Stimulated activated CD8-positive, alpha-beta memory T cell treated with anti-CD3 and anti-CD28 coated beads, Interleukin-7, amount 100 ng/mL, for 4 hours (primary cell): Measurements from ENCODE around the gene PCNT.

Experiments used
- DNase-seq, 2 donors: peaks; one replicate each; pipeline ENCODE4 v3.0.0-alpha.2; 2020; ENCODE audit warnings: low read depth in 2 of 2

PCNT gene

DNA sequence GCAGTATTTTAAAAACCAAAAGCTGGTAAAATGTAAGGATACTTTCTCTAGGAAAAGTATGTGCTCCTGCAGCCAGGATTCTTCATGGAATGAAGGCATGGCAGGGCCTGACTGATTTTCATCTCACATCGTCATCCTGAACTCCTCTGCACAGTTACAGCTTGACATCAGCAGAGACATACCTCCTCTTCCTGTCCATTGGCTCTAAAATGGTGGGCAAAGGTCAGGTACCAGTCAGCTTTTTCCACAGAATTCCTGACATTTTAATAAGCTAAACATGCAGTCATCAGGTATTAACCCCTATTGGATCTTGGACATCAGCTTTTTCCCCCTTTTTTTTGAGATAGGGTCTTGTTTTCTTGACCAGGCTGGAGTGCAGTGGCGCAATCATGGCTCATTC, 5.8 kb downstream of the PCNT start:
- no peak for DNase-seq

DNA sequence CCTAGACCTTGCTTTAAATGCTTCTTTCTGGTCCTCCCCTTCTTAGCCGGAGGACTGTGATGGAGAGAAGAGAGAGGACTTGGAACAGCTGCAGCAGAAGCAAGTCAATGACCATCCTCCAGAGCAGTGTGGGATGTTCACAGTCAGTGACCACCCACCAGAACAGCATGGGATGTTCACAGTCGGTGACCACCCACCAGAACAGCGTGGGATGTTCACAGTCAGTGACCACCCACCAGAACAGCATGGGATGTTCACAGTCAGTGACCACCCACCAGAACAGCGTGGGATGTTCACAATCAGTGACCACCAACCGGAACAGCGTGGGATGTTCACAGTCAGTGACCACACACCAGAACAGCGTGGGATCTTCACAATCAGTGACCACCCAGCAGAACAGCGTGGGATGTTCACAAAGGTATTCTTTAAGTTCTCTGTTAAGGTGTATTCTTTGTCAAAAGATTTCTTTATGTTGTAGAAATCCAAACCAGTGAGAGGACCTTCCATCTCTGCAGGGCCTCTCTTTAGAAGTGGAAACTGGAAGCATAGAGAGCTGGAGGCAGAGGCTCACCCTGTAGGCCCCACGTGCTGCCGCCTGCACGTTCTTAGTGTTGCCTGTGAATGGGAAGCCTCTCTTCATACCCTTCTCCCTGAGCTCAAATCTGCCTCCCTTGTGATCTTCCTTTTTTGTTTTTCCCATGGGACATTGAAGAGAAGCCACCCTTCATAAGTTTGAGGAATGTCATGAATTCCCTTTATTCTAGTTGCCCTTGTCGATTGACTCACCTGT, 10.6 kb downstream of the PCNT start:
- DNase-seq, result no peak

DNA sequence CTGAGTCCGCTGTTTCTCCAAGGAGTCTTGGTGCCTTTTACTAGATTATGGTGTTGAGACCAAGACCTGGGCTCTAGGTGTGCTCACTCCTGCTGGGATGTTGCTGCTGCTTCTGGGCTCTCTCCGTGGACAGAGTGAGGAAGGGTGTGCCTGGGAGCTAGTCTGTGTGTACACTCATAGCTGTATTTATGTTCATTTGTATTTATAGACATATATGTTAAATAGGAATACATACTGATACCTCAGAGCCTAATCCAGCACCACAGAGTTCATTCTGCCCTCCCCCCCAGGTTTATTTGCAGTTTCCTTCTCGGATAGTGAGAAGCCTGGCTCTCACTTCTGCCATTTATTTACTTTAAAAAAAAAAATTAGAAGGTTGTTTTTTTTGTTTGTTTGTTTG, 12.6 kb downstream of the PCNT start:
- no peak for DNase-seq

DNA sequence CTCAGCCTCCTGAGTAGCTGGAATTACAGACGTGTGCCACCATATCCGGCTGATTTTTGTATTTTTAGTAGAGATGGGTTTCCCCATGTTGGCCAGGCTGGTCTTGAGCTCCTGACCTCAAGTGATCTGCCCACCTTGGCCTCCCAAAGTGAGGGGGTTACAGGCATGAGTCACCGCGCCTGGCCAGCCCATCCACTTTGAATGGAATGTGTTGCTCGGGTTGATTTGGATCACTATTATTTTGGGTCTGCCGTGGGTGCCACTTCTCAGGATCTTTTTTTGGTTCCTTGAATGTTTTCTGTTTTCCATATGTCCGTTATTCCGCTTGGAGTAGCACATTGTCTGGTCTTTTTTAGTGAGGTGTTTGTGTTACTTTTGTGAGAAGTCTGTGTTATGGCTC, 17.0 kb downstream of the PCNT start:
- DNase-seq, result no peak

DNA sequence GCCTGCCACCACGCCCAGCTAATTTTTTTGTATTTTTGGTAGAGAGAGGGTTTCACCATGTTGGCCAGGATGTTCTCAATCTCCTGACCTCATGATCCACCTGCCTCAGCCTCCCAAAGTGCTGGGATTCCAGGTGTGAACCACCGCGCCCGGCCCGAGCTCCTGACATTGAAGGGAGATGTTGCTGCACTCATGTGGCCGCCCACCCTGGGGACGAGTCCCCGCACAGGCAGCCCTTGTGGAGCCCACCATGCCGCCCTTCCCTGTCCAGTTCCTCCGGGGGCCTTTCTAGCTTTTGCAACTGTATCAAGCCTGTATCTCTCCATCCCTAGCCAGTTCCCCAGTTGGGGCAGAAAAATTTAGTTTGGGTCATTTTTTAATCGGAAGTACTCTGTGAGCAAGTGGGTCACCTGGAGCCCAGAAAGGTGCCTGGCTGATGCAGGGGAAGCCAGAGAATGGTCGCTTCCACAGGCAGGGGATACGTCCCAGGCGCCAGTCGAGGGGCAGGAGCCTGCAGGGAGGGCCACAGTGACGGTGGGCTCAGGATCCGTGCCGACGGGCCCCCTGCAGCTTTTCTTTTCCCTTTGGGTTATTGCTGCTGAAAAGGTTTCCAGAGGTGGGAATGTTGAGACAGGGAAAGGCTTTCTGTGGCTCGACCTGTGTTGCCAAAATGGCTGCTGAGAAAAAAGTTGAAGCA, 20.4 kb downstream of the PCNT start:
- DNase-seq, result no peak

DNA sequence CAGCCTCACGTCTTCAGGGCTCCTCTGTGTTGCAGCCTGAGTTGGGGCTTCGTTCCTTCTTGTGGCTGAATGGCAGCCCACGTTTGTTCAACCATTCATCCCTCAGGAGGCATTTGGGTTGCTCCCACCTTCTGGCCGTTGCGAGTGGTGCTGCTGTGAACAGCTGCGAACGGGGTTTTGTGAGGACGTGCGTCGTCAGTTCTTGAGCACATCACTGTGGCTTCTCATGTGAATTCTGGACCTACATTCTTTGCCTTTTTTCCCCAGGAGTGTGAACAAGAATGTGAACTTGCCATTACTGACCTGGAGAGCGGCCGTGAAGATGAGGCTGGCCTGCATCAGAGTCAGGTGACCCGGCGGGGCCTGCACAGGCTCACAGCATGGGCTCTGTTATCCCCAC, 21.9 kb downstream of the PCNT start:
- DNase-seq, result no peak

DNA sequence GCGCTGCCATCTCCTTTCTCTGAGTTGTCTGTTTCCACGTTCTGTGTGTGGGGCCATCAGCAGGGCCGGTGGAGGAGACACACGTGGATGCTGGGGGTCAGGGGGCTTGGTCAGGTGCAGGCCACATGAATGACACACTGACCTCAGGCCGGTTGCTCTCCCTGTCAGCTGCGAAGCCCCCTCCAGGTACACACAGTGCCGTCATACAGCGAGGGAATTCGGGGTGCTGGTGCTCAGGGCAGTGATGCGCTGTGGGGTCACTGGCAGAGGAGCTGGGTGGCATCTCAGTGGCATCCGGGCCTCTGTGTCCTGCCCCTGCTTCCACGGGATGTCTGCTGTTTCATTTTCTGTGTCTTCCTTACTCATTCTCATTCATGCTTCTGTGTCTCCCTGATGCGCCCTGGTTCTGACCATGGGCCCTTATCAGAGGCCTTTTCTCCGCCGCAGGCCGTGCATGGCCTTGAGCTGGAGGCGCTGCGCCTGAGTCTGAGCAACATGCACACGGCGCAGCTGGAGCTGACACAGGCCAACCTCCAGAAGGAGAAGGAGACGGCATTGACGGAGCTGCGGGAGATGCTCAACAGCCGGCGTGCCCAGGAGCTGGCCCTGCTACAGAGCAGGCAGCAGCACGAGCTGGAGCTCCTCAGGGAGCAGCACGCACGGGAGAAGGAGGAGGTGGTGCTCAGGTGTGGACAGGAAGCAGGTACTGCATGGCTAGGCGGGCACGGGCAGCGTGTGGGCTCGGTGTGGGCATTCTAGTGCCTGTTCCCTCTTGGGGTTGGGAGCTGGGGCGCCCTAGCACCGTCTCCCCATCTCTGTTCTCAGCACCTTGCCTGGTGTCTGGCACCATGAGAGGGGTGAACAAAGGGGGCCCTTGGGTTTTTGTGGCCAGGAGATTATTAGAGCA, 22.6 kb downstream of the PCNT start:
- no peak for DNase-seq

DNA sequence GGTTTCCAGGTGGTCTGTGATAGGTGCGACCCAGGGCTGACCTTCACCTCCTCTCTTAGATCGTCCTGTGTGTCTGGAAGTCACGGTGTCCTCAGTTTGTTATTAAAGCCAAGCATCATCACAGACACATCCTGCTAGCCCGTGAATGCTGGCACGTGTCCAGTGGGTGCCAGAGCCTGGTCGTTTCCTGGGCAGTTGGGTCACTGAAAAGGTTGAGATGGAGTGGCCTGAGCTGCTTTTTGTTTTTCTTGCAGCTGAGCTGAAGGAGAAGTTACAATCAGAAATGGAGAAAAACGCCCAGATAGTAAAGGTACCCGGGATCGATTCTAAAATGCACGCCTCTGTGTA, 23.2 kb downstream of the PCNT start:
- DNase-seq, result no peak

DNA sequence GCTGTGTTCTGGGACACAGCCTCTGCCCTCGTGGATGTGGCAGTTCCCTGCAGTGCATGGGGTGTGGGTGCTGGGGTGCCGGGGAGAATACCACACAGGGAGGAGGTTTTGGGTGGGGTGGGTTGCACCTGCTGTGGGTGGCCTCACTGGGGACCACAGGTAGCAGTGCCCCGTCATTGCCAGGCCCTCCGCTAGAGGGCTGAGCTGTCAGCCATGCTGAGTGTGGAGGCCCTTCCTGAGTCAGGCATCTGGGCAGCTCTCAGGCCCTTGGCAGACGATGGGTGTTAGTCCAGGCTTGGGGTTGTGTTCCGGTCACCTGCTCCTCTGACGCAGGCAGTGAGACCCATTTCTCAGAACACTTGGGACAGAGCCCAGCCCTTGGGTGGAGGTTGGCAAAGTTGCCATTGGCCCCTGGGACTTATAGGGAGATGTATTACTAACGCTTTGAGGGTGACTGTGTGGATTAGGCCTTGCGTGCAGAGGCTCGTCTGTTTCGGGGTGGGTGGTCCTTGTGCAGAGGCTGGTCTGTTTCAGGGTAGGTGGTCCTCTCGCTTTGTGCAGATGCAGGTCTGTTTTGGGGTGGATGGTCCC, 23.9 kb downstream of the PCNT start:
- no peak for DNase-seq

DNA sequence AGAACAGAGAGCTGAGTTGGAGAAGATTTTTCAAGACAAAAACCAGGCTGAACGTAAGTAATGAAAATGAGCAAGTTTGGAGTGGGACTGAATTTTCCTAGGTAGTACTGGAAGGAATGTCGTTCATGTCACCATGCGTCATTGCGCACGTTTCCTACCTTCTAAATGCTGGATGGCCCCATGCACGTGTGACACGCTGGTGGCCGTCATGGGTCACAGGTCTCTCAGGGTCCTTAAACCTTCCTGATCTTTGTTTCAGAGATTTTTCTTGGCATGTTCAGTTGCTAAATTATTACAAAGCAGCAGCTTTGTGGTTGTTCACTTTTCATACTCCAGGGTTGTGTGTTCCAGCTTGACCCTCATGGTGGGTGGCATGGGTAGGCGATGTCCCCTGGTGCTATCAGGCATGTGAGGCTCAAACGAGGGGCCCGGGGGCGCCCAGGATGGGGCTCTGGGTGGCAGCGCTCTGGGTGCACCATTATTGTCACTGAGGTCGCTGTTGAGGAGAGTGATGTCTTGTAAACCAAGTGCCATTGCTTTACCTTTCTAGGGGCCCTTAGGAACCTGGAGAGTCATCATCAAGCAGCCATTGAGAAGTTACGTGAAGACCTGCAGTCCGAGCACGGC, 25.3 kb downstream of the PCNT start:
- no peak for DNase-seq

DNA sequence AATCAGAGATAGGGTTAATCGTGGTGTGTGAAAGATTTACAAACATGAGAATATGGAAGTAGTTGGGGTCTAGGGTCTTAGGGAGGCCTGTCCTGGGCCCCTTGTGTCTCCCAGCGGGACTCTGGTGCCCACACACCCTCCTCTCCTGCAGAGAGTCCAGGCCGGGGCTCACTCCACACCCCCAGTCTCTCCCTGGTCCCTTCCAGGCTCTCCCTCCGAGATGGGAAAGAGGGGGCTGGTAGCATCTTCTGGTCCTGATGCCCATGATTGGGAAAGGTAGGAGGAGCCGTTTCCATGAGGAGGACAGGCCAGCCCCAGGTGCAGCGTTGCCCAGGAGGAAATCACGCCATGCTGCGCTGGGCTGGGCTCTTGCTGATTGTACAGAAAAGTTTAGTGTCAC, 26.6 kb downstream of the PCNT start:
- no peak for DNase-seq

DNA sequence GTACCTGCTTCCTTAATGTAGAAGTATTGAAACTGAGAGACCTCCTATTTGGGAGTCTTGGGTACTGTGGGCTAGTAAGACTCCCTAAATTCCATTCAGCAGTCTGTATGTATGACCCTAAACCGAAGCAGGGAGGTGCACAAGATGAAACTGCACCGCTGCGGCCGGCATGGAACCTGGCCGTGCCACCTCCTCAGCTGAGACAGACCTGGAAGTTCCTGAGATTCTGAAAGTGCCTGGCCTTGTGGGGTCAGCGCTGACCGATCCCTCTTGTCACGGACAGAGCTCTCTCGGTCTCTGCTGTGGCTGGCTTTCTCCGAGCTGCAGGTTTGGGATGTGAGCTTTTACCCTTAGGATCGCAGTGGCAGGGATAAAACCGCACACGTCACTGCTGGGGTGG, 27.0 kb downstream of the PCNT start:
- no peak for DNase-seq

DNA sequence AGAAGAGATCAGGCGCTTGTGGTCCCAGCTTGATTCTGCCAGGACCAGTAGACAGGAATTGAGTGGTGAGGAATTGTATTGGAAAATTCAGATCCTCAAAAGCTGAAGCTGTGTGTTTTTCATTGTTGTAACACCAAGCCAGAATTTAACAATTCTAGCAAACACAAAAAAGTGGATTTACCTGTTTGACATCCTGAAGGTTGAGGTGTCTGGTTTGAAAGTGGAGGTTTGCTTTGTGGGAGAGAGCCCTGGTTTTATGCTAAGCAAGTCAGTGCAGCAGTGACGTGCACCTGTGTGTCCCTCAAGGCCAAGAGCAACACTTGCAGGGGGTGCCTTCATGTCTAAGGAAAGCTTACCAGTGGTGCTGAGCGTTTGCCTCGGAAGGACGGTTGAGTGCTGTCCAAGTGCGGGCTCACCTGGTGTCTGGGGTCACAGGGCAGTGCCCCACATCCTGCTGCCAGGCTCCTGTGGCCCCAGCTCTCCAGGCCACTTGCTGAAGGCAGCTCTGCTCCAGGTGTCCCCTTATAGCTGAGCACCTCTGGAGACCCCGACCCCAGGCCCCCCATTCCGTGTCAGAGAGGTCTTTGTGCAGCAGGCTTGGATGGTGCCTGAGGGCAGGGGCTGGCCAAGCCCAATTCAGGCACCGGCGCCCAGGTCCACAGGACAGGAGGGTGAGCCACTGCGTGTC, 27.7 kb downstream of the PCNT start:
- no peak for DNase-seq

DNA sequence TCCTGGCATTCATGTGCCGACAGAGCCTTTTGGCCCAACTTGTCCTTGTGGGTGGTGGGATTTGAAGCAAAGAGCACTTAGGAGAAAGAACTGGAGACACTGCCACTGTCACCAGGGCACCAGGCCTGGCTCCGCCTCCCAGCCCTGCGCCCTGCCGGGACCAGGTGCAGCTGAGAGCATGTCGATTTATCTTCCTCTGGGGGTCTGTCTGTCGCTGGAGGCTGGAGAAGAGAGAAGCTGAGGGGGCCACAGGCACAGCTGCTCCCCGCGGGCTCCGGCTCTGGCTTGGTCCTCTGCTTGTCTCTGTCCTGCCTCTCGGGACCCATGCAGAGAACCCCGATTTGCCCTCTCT, 28.2 kb downstream of the PCNT start:
- no peak for DNase-seq

DNA sequence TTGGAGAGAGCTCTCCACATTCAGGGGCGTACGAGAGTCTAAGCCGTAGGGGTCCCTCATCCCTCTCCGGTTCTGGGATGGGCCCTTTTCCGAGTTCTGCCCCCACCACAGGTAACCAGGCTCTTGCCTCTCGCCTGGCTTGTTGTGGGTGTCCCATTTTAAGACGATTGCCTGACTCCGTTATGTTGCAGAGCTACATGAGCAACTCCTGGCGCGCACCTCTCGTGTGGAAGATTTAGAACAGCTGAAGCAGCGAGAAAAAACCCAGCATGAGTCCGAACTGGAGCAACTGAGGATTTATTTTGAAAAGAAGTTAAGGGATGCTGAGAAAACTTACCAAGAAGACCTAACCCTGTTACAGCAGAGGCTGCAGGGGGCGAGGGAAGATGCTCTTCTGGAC, 29.0 kb downstream of the PCNT start:
- no peak for DNase-seq

DNA sequence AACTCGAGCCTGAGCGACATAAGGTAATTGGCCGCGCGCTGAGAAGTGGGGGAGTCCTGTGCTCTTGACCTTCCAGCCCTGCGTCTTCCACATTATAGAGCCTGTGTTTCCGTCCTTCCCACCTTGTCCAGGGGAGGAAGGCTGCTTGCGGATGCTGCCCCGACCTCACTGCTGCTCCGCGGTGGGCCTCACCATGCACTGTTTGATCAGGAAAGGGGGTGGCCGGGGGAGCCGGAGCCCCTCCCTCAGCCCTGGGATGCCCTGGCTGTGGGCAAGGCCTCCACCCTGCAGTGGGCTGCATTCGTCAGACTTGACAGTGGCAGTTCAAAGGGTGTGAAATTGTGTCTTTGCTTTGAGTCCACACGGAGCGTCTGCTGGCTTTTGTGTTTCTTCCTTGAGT, 30.1 kb downstream of the PCNT start:
- DNase-seq, result no peak

DNA sequence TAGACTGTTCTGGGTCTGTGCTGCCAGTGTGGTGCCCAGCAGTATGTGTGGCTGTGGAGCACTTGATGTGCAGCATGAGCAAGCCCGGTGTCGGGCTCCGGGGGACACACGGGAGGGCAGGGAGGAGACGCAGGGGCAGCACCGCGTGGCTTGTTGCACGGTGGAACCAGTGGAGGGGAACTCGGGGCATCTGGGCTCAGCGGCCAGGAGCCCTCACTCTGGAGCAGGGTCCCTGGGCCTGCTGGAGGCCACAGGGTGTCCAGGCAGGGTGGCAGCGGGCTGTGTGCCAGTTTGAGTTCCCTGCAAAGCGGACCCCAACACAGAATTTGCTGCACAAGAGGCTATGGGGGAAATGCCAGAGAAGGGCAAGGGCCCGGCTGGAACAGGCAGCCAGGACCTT, 30.6 kb downstream of the PCNT start:
- no peak for DNase-seq

DNA sequence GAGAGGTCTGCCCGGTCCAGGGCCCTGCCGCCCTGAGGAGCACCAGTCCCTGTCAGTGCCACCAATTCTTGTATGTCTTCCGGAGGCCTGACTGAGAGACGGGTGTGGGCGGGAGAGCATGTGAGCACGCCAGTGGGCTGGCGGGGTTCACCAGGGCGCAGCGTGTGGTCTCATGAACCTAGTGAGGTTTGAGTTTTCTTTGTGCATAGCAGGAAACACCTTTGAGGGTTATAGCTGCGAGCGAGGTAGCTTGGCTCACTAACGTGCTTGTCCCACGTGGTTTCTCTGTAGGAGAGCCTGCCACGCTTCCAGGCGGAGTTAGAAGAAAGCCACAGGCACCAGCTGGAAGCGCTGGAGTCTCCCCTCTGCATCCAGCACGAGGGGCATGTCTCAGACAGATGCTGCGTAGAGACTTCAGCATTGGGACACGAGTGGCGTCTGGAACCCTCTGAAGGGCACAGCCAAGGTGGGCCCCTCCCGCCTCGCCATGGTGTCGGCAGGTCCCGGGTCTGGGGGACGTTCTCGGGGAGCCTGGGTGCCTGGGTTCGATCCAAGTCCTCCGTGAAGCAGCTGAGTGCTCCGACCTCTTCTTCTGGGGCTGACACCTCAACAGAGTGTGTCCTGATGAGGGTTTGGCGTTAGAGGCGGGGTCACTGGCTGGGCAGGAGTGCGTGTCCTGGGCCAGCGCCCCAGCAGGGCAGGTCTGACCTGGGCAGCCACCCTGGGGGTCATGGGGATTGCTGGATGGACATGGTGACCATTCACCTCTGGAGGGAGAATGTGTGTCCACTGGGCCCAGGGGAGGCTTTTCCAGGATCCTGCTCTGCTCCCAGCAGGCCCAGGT, 31.4 kb downstream of the PCNT start:
- peak; percentile 20 to 23 for DNase-seq

DNA sequence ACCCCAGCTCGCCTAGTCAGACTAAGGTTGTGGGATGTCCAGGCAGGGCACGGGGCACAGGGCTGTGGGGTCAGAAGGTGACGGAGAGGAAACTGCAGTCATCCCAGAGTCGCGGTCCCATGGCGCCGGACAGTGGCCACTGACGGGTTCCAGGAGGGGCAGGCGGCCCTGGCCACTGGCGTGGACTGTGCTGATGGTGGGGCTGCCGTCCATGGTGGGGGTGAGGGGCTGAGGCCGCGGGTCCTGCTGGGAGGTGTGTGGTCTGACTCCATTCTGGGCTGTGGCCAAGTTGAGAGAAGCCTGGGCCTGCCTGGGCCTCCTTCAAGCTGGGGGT, 32.0 kb downstream of the PCNT start:
- no peak for DNase-seq

DNA sequence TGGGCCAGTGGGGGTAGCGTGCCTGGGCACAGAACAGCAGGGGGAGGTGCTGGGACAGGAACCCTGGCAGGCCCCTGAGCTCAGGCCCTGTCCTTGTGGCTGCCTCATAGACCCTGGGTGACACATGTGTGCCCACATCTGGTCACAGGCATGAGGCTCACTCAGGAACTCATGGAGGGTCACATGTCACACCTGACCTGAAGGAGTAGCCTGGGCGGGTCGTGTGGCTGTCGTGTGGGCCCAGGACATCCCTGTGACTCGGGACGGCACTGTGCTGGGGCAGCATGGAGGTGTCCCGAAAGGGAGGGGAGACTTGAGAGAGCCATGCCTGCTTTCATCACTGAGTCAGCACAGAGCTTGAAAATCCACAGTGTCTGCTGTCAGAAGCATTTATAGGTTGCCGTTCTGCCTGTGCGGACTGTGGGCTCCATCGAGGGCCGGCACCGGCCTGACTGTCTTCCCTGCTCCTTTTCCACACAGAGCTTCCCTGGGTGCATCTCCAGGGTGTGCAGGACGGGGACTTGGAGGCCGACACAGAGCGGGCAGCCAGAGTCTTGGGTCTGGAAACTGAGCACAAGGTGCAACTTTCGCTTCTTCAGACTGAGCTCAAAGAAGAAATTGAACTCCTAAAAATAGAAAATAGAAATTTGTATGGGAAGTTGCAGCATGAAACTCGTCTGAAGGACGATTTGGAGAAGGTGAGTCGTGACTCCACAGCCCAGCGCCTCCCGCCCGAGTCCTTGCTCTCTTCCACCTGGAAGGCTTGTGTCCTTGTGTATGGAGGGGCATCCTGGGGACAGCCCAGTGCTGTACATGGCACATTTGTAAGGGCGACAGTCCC, 32.8 kb downstream of the PCNT start:
- DNase-seq, result no peak
